DMS 273 treated with DMSO at 0.1 percent for 48 hours (cell line): ENCODE measurements around the gene ATP6V0A1.
"Not testable (repeated sequence)": the region's sequence is repeated elsewhere in the genome, so short reads cannot be mapped to it uniquely, and the experiment has no call there.

Experiments
- DNase-seq: peaks from one replicate; lab custom pipeline; 2025; lab: John Stamatoyannopoulos, UW

ATP6V0A1 gene

GRCh38 chr17:42458497-42459255 lies at the start of gene ATP6V0A1:
Gene ATP6V0A1 (plus strand): TSS chr17:42458878. CDS start chr17:42460895, 2,017 bp downstream.
- peak; percentile 86 for DNase-seq

GRCh38 chr17:42409523-42410318 lies 49.0 kb upstream of the ATP6V0A1 start:
- DNase-seq: no peak

GRCh38 chr17:42410319-42410685 lies 48.4 kb upstream of the ATP6V0A1 start:
- no peak for DNase-seq

DNA sequence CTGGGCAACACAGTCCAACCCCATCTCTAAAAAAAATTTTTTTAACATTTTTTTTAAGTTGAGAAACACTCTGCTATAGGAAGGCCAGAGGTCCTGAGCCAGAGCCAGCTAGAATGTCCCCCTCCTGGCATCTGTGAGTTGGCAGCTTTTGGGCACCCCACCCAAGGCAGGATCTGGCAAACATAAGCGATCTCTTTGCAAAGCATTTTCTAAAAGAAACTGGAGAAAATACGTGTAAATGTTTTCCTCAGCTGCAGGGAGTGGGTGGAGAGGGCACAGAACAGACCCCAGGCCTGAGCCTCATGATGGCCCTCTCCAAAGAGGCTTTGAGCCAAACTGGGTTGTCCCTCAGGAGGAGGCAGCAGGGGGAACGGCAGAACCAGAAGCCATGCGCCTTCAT lies 47.3 kb upstream of the ATP6V0A1 start:
- no peak for DNase-seq

GRCh38 chr17:42411905-42412679 lies 46.6 kb upstream of the ATP6V0A1 start:
- no peak for DNase-seq

GRCh38 chr17:42413464-42414040 lies 45.1 kb upstream of the ATP6V0A1 start:
- DNase-seq: no peak

DNA sequence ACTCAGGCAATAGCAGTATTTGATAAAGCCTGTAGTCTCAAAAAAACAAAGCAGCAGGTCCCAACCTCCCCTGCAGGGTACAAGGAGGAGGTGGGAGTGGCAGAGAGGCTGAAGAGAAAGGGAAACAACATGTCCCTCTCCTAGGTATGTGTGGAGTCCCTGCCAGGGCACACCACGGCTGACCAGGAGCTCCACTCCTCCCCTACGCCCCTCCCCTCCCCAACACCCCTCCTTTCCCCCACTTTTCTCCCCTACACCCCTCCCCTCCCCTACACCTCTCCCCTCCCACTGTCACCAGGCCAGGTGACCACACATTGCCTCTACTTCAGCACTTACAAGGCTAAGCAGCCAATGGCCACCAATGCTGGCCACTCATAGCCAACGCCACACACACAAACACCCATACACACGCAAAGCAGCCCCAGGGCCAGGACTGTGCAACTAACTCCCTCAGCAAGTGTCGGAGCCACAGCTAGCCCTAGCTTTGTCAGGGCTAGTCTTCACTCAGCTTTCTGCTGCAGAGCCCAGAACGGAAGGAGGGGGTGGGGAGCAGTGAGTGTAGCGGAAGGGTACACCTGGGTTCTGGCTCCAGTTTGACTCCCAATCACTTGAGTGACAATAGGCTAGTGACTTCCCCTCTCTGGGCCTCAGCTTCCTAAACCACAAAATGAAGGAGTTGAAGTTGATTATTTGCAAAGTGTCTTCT lies 43.8 kb upstream of the ATP6V0A1 start:
- no peak for DNase-seq

- DNase-seq: not testable (repeated sequence)
Measured at GRCh38 chr17:42417981-42418380, 40.7 kb upstream of the ATP6V0A1 start.

DNA sequence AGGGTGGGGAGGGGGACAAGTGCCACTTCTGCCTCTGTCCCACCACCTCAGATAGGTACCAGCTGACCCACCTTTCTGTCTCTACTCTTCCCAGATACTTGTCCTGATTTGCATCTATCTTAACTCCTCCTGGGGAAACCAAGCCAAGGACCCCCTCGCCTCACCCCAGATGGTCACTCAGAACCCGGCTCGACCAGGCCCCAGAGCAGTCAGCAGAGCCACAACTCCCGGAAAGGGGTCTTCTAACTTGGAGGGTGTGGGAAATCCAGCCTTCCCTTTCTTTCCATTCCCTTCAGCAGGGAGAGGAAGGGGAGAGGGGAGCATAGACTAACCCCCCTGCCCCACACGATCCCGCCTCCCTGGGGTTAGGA lies 37.6 kb upstream of the ATP6V0A1 start:
- DNase-seq: no peak

GRCh38 chr17:42421507-42422338 lies 37.0 kb upstream of the ATP6V0A1 start:
- DNase-seq: no peak

DNA sequence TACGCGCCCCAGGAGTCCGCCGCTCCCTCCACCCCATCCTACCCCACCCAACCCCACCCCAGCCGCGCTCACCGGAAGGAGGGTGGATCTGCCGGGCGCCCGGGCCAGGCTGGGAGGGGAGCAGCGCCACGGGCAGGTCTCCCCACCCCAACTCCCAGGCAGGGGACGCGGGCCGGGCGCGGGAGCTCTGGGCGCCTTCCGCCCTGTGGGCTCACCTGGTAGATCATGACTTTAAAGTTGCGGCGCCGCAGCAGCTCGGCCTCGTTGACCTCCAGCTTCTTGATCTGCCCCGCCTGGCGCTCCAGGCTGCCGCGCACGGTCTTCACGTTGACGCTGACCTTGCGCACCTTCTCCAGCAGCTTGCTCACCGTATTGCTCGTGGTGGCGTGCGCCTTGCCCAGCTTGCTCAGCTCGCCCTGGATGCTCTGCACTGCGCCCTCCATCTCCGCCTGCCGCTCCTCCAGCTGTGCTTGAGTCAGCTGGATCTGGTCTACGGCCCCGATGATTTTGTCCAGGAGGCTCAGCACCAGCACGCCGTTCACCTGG lies 36.2 kb upstream of the ATP6V0A1 start:
- no peak for DNase-seq

- DNase-seq: peak; percentile 81
Measured at GRCh38 chr17:42422958-42423712, 35.5 kb upstream of the ATP6V0A1 start, which contains the start of gene CAVIN1. Gene CAVIN1 (minus strand): TSS chr17:42423256. CDS start chr17:42423097, 159 bp downstream.

DNA sequence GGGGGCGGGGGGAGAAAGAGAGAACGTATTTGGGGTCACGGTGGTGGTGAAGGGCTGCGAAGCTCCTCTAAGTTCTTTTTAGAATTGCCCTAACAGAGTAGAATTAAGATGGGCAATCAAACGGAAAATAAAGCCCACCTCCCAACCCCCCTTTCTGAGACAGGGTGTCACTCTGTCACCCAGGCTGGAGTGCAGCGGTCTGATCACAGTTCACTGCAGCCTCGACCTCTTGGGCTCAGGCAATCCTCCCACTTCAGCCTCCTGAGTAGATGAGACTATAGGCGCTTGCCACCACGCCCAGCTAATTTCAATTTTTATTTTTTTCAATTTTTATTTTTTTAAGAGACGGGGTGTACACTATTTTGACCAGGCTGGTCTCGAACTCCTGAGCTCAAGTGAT lies 34.9 kb upstream of the ATP6V0A1 start:
- DNase-seq: no peak

- no peak for DNase-seq
Measured at GRCh38 chr17:42424991-42425610, 33.6 kb upstream of the ATP6V0A1 start.

DNA sequence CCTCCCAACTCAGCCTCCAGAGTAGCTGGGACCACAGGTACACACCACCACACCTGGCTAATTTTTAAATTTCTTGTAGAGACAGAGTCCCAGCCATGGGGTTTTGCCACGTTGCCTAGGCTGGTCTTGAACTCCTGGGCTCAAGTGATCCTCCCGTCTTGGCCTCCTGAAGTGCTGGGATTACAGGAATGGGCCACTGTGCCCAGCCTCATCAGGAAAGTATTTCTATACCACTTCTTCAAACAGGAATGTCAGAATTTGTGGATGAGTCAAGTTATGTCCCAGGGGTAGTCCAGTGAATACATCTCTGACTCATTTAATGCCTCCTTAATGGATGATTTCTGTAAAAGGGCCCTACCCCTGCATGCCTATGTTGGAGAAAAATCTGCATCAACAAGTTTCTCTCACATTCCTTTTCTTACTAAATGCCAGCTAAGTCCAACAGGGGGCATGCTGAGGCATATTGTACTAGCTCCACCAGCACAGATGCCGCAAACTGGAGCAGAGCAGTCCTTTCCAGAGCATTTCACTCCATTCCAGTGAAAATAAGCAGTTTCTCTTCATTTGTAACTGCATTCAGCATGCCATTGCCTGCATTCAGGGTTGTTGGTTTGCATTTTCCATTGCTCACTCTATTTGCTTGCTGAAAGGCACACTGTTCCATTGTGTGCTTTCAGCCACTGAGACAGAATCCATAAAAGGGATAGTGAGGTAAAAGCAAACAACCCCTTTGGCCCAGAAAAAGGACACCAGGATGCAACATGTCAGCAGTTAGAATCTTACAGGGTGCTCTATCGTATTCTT lies 30.3 kb upstream of the ATP6V0A1 start:
- peak; percentile 42 for DNase-seq

- no peak for DNase-seq
Measured at GRCh38 chr17:42429726-42430447, 28.8 kb upstream of the ATP6V0A1 start.

DNA sequence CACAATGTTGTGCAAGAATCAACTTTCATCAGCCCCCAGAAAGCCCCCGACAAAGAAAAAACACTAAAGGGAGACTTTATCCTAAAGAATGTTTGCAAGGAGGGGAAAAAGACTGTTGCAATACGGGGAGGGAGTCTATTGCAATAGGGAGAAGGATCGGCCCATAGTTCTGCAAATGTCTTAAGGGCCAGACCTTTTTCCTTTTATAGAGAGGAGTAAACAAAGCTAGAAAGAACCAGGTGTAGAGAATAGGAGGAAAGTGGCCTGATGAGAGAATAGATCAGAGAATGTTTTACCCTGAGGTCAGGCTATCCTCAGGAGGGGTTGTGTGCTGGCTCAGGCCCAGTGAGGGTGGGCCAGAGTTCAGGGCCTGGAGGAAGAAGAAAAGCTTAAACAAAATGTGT lies 26.9 kb upstream of the ATP6V0A1 start:
- DNase-seq: no peak

DNA sequence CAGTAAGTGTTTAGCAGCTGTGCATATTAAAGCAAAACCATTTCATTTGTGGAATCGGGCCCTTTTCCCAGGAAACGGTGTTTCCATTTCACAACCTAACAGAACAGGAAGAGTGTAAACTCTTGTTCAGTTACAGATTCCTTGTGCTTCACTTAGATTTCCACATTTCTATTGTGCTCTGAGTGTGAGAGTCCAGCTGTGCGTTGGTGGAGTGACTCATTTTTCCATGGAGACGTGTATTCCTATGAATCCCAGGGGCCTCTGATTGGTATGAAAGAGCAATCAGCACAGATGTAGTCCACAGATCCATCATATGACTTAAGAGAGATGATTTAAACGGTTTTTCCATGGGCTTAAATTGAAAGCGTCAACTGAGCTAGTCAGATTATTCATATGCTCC lies 22.3 kb upstream of the ATP6V0A1 start:
- DNase-seq: peak; percentile 27
